ES-I3 (cell line): ENCODE data around the gene DCAF10.
"Not testable (repeated sequence)": the region's sequence is repeated elsewhere in the genome, so short reads cannot be mapped to it uniquely, and the experiment has no call there.

Experiments
- H3K36me3 ChIP-seq: 2 replicates; pipeline ENCODE4 v1.6.1; 2013; ENCODE audit warnings: mild to moderate bottlenecking, low read length, control low read depth, moderate library complexity; ENCODE audit not compliant: insufficient read depth
- H3K4me1 ChIP-seq: 2 replicates; pipeline ENCODE4 v1.6.1; 2013; ENCODE audit warnings: mild to moderate bottlenecking, control low read depth, low read length; ENCODE audit not compliant: insufficient read depth
- H3K9ac ChIP-seq: 2 replicates; pipeline ENCODE4 v1.6.1; 2013; ENCODE audit warnings: low read depth, mild to moderate bottlenecking, low read length, moderate library complexity
- H3K9me3 ChIP-seq: 2 replicates; pipeline ENCODE4 v1.6.1; 2013; ENCODE audit warnings: mild to moderate bottlenecking, low read length, moderate library complexity; ENCODE audit not compliant: control insufficient read depth, insufficient read depth

DCAF10 gene

DNA sequence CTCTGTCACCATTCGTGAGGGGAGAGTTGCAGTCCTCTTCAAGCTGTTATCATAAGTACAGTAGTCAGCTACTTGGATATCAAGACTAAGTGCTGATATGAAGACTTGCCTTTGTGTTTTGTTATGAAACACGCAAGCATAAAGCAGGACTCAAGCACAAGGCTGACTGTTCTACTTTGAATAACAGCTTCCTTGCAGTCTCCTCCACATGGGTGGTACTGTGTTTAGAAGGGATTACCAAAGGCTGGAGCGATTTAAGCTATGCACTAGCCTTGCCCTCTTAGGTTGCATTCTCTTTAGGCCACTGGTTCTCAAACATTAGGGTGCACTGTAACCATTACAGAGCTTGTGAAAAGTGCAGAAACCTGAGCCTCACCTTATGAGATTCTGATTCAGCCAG is 61.9 kb downstream of the DCAF10 start:
- no peak overlapping the region for H3K9ac ChIP-seq
- H3K4me1 ChIP-seq, result no peaks in the 10 kb centered on the region
- H3K36me3 ChIP-seq, result 0 out of 2 replicates have a peak, but pooled peaks cover 3% of the 10 kb centered on the region
- no peaks in the 10 kb centered on the region for H3K9me3 ChIP-seq

DNA sequence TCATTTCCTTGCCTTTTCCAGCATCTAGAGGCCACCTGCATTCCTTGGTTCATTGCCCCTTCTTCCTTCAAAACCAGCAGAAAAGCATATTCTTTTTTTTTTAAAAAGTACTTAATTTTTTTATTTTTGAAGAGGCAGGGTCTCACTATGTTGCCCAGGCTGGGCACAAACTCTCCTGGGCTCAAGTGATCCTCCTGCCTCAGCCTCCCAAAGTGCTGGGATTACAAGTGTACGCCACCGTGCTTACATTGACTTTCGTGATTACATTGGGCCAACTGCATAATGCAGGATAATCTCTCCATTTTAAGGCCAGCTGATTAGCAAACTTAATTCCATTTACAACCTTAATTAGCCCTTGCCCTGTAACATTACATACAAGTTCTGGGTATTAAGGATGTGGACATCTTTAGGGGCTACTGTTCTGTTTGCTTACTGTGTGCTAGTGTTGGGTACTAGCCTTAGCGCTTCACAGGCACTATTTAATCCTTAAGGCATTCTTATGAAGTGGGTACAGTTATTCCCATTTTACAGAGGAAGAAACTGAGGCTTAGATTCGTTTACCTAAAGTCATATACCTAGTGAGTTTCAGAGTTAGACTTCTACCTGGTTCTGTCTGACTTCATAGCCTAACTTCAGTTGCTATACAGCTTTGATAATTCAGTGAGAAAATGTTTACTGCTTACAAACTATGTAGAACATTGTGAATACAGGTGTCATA is 69.6 kb downstream of the DCAF10 start:
- Histone ChIP-seq H3K4me1 (no peaks in the 10 kb centered on the region), H3K36me3 (no peaks in the 10 kb centered on the region), H3K9me3 (no peaks in the 10 kb centered on the region), H3K9ac (no peak overlapping the region)

- H3K9ac ChIP-seq, result no peak overlapping the region
- no peaks in the 10 kb centered on the region for H3K4me1 ChIP-seq
- no peaks in the 10 kb centered on the region for H3K36me3 ChIP-seq
- H3K9me3 ChIP-seq, result no peaks in the 10 kb centered on the region
These were observed 70.2 kb downstream of the DCAF10 start for GRCh38 chr9:37870799-37871176.

- Histone ChIP-seq H3K9ac (no peak overlapping the region), H3K36me3 (no peaks in the 10 kb centered on the region), H3K4me1 (no peaks in the 10 kb centered on the region), H3K9me3 (peaks cover 8% of the 10 kb centered on the region)
These were observed 73.4 kb downstream of the DCAF10 start for GRCh38 chr9:37873955-37874354.

GRCh38 chr9:37876376-37876775 is 75.8 kb downstream of the DCAF10 start:
- no peaks in the 10 kb centered on the region for H3K4me1 ChIP-seq
- H3K9ac ChIP-seq, result no peak overlapping the region
- no peaks in the 10 kb centered on the region for H3K36me3 ChIP-seq
- peaks cover 8% of the 10 kb centered on the region for H3K9me3 ChIP-seq

- Histone ChIP-seq H3K9ac (no peak overlapping the region), H3K4me1 (no peaks in the 10 kb centered on the region), H3K36me3 (no peaks in the 10 kb centered on the region), H3K9me3 (peaks cover 8% of the 10 kb centered on the region)
These were observed 80.4 kb downstream of the DCAF10 start for GRCh38 chr9:37880916-37881479.

DNA sequence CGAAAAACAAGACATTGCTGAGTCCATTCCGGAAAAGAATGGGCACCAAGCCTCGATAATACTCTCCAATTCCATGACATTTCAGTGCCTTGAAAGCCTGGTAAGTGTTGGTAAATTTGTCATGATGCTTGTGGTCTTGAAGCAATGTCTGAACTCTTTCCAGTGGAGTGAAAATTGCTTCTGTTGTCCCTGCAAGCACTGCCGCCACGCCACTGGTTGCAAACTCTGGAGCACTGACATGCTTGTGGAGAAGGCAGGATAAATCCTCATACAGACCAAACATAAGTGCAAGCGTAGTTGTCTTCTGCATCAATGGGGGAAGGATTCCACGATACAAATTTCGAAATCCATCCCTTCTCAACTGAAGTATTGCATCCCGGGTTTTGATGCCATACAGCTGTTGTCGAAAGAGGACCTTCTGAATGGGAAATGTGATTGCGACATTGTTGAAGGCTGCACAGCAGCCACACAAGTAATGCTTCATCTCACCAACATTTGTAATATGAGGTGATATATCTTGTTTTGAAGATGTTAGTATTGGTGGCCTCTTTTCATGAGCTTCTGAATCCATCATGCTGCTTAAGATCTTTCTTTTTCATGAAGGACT is 87.5 kb downstream of the DCAF10 start:
- H3K9me3 ChIP-seq, H3K36me3 ChIP-seq, H3K9ac ChIP-seq, H3K4me1 ChIP-seq: not testable (repeated sequence)

DNA sequence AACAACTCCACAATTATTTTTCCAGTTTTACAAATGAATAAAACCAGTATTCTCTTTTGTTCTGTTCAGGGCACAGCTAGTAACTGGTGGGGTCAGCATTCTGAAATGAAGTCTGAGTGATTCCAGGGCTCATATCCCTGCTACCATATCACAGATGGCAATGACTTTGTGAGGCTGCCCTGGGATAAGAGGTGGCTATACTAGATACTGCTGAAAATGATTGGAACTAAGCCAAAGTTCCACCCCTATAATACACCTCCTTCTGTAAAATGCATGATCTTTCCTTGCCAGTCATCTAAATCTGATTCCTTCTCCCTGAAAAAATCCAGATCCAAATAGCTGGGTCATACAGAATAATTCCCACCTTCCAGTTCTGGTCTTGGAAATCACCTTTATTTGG is 88.9 kb downstream of the DCAF10 start:
- Histone ChIP-seq H3K9ac (no peak overlapping the region), H3K9me3 (no peaks in the 10 kb centered on the region), H3K36me3 (no peaks in the 10 kb centered on the region), H3K4me1 (no peaks in the 10 kb centered on the region)

DNA sequence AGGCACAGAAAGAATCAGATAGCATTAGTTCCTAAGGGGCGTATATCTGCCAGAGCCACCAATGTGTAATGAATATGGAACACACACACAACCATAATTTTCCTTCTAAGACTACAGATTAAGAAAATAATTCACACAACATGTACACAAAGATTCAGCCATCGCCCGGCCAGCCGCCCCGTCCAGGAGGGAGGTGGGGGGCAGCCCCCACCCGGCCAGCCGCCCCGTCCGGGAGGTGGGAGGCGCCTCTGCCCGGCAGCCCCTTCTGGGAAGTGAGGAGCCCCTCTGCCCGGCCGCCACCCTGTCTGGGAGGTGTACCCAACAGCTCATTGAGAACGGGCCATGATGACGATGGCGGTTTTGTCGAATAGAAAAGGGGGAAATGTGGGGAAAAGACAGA is 90.4 kb downstream of the DCAF10 start:
- not testable (repeated sequence) for H3K9ac ChIP-seq, H3K36me3 ChIP-seq, H3K9me3 ChIP-seq, H3K4me1 ChIP-seq

- no peaks in the 10 kb centered on the region for H3K4me1 ChIP-seq
- H3K36me3 ChIP-seq, result no peaks in the 10 kb centered on the region
- no peak overlapping the region for H3K9ac ChIP-seq
These were observed 91.5 kb downstream of the DCAF10 start for GRCh38 chr9:37892063-37892462.

GRCh38 chr9:37897665-37898064 is 97.1 kb downstream of the DCAF10 start:
- no peak overlapping the region for H3K9ac ChIP-seq
- H3K9me3 ChIP-seq, result no peaks in the 10 kb centered on the region
- 0 out of 2 replicates have a peak, but pooled peaks cover 2% of the 10 kb centered on the region for H3K4me1 ChIP-seq
- peaks cover 3% of the 10 kb centered on the region; the same call in 1 of the 2 replicates for H3K36me3 ChIP-seq

More at GRCh38 chr9:37892063-37892462, 91.5 kb downstream of the DCAF10 start:
- no peaks in the 10 kb centered on the region for H3K9me3 ChIP-seq

- Histone ChIP-seq H3K4me1 (0 out of 2 replicates have a peak, but pooled peaks cover 4% of the 10 kb centered on the region), H3K9me3 (no peaks in the 10 kb centered on the region), H3K36me3 (peaks cover 3% of the 10 kb centered on the region; the same call in 1 of the 2 replicates), H3K9ac (no peak overlapping the region)
These were observed 98.4 kb downstream of the DCAF10 start for GRCh38 chr9:37899041-37899440.

DNA sequence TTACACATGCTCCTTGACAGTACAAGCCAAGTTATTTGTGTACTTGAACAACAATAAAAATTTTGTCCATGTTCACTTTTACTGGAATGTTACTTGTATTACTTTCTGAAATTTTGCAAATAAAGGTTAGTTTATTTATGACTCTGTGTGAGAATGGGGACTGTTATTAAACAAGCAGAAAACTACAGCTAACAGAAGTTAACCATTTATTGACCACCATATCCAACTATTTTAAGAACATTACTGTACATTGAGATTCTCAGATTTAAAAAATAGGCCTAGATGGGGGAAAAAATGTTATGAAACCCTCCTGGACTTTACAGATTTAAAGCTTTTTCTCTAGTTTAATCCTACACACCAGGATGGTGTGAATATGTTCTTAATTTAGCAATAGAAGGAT is 101.5 kb downstream of the DCAF10 start:
- H3K36me3 ChIP-seq, result peaks cover 3% of the 10 kb centered on the region; the same call in 1 of the 2 replicates
- H3K4me1 ChIP-seq, result peaks cover 4% of the 10 kb centered on the region; the same call in 1 of the 2 replicates
- no peak overlapping the region for H3K9ac ChIP-seq
- no peaks in the 10 kb centered on the region for H3K9me3 ChIP-seq

DNA sequence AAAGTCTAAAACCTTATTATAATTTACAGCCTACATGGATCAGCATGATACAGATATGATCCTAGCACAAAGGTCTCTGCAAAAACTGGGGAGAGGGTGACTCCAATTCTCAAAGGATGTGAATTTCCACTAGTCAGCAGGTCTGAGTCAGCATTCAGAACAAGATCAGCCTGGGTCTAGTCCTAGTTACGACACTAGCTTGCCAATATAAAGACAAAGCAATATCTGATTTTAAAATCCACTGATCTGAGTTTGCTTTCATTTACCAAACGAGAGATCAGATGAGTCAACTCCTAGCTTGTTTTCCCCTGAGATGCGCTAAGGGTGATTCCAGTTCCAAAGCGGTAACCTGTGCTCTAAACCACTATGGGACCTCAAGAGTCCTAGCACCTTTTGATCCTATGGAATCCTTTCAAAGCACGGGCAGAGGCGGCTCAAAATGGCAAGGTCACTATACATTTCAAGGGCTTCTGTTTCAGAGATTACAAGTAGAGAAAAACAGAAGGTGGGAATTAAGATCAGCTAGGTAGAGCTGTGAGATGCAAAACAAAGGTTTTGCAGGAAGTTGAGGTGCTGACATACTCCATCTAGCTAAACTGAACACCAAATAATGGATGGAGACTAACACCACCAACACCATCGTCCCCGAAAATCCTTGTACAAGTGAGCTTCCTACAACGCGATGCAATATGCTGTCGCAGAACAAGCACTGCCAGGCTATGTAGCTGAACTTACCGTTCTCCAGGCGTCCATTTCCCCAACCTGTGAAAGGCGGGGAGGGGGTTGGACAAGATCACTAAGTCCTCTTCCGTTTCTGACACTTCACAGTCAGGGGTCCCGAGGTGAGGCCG is 102.4 kb downstream of the DCAF10 start:
- Histone ChIP-seq H3K9ac (peak overlapping the region; percentile 85), H3K4me1 (peaks cover 4% of the 10 kb centered on the region; the same call in 1 of the 2 replicates), H3K9me3 (no peaks in the 10 kb centered on the region), H3K36me3 (peaks cover under 1% of the 10 kb centered on the region; the same call in 1 of the 2 replicates)
